DMS79 (cell line): Measurements from ENCODE around the gene RAB22A.
"Not testable (repeated sequence)": the region's sequence is repeated elsewhere in the genome, so short reads cannot be mapped to it uniquely, and the experiment has no call there.

ENCODE experiments used
- DNase-seq: peaks from one replicate; lab custom pipeline; 2025; lab: John Stamatoyannopoulos, UW

The RAB22A gene

GRCh38 chr20:58389324-58389967, 79.9 kb downstream of the RAB22A start:
- DNase-seq: no peak

GRCh38 chr20:58389968-58390658, 80.6 kb downstream of the RAB22A start:
- no peak for DNase-seq

GRCh38 chr20:58390659-58391035, 81.1 kb downstream of the RAB22A start:
- DNase-seq: no peak

- DNase-seq: no peak
Measured at GRCh38 chr20:58392286-58392685, 82.8 kb downstream of the RAB22A start.

GRCh38 chr20:58393299-58393698, 83.8 kb downstream of the RAB22A start:
- DNase-seq: no peak

GRCh38 chr20:58394801-58395200, 85.3 kb downstream of the RAB22A start:
- no peak for DNase-seq

GRCh38 chr20:58395604-58396003, 86.1 kb downstream of the RAB22A start:
- DNase-seq: no peak

GRCh38 chr20:58397429-58397828, 87.9 kb downstream of the RAB22A start:
- DNase-seq: no peak

- no peak for DNase-seq
Measured at GRCh38 chr20:58398254-58398653, 88.7 kb downstream of the RAB22A start.

- no peak for DNase-seq
Measured at GRCh38 chr20:58399926-58400325, 90.4 kb downstream of the RAB22A start.

- DNase-seq: no peak
Measured at GRCh38 chr20:58401162-58401561, 91.6 kb downstream of the RAB22A start.

GRCh38 chr20:58402305-58402704, 92.8 kb downstream of the RAB22A start:
- DNase-seq: no peak

GRCh38 chr20:58402827-58403226, 93.3 kb downstream of the RAB22A start:
- no peak for DNase-seq

- no peak for DNase-seq
Measured at GRCh38 chr20:58403272-58403671, 93.8 kb downstream of the RAB22A start.

GRCh38 chr20:58405504-58406291, 96.2 kb downstream of the RAB22A start:
- DNase-seq: no peak

- DNase-seq: no peak
Measured at GRCh38 chr20:58406422-58407001, 97.0 kb downstream of the RAB22A start.

- no peak for DNase-seq
Measured at GRCh38 chr20:58407201-58407873, 97.8 kb downstream of the RAB22A start.

GRCh38 chr20:58407966-58408557, 98.5 kb downstream of the RAB22A start:
- DNase-seq: no peak

- no peak for DNase-seq
Measured at GRCh38 chr20:58408603-58409246, 99.2 kb downstream of the RAB22A start.

GRCh38 chr20:58414216-58414615, 104.7 kb downstream of the RAB22A start:
- not testable (repeated sequence) for DNase-seq

GRCh38 chr20:58414786-58415185, 105.3 kb downstream of the RAB22A start:
- not testable (repeated sequence) for DNase-seq
